Cerebellar nuclear complex (tissue), 1 donor: Measurements from ENCODE around the gene ETDB.
"Not testable (repeated sequence)": the region's sequence is repeated elsewhere in the genome, so short reads cannot be mapped to it uniquely, and the experiment has no call there.

Source experiments
- DNase-seq, 2 experiments: peaks; one replicate each; lab custom pipeline; 2025; lab: John Stamatoyannopoulos, UW

ETDB gene

GRCh38 chrX:135120056-135120576 is at the start of gene ETDB:
Gene ETDB, minus strand, starts transcription at chrX:135120526. Its CDS starts 1,265 bp downstream, at chrX:135119261.
- DNase-seq: not testable (repeated sequence)

GRCh38 chrX:135169534-135169933 is 49.2 kb upstream of the ETDB start:
- not testable (repeated sequence) for DNase-seq

- DNase-seq: no peak
Observed at GRCh38 chrX:135168486-135168885, 48.2 kb upstream of the ETDB start.

GRCh38 chrX:135154688-135155087 is 34.4 kb upstream of the ETDB start:
- not testable (repeated sequence) for DNase-seq

- DNase-seq: not testable (repeated sequence)
Observed at GRCh38 chrX:135126145-135126544, 5.8 kb upstream of the ETDB start.

- not testable (repeated sequence) for DNase-seq
Observed at GRCh38 chrX:135116064-135116463, 4.3 kb downstream of the ETDB start.

- no peak for DNase-seq
Observed at GRCh38 chrX:135114392-135114791, 5.9 kb downstream of the ETDB start.

- DNase-seq: no peak
Observed at GRCh38 chrX:135112743-135113142, 7.6 kb downstream of the ETDB start.

- DNase-seq: no peak
Observed at GRCh38 chrX:135112096-135112729, 8.1 kb downstream of the ETDB start.

- DNase-seq: no peak
Observed at GRCh38 chrX:135109554-135109953, 10.8 kb downstream of the ETDB start.

- no peak for DNase-seq
Observed at GRCh38 chrX:135099493-135099783, 20.9 kb downstream of the ETDB start.

GRCh38 chrX:135097196-135097744 is 23.1 kb downstream of the ETDB start:
- DNase-seq: not testable (repeated sequence)

- no peak for DNase-seq
Observed at GRCh38 chrX:135095715-135096114, 24.6 kb downstream of the ETDB start.

GRCh38 chrX:135094726-135095125 is 25.6 kb downstream of the ETDB start:
- DNase-seq: no peak

- no peak for DNase-seq
Observed at GRCh38 chrX:135089126-135089525, 31.2 kb downstream of the ETDB start.

GRCh38 chrX:135087867-135088266 is 32.5 kb downstream of the ETDB start:
- DNase-seq: peak; percentile 74 to 80

GRCh38 chrX:135086197-135086854 is 34.0 kb downstream of the ETDB start:
- DNase-seq: peak in 1 of 2 experiments; percentile 2

GRCh38 chrX:135081693-135082404 is 38.5 kb downstream of the ETDB start:
- no peak for DNase-seq
